Measurements from ENCODE around the gene DAAM2. TPM values are rescaled to one million over a fixed set of nuclear protein-coding genes. Genes with fewer than 3 reads are reported as not detected.

Gene DAAM2
- total RNA-seq, result 22.1 TPM

- TF ChIP-seq POLR2A (IDR thresholded peaks at IDR 0.05) (peak in 1 of 2 donors; percentile 62), POLR2AphosphoS5 (IDR thresholded peaks at IDR 0.05; ENCODE audit: insufficient read depth in 1 of 2, low read depth in 1 of 2) (peak in 1 of 2 donors; percentile 53), CTCF (IDR thresholded peaks at IDR 0.05) (no peak)
- H3K36me3 ChIP-seq, result no peaks in the 10 kb centered on the region
- H3K4me3 ChIP-seq, result peak within 1 kb of the TSS; percentile 58 to 62
- peak within 1 kb of the TSS; percentile 81 for H3K27ac ChIP-seq
- H3K27me3 ChIP-seq, result no peaks in the 10 kb centered on the region
- intact Hi-C loops (cut with DNase I), result no loop called here
- H3K4me1 ChIP-seq, result peaks cover 33% of the 10 kb centered on the region
- peak in 1 of 2 donors; percentile 84 for DNase-seq (ENCODE audit: extremely low spot score in 2 of 2)
- no peaks in the 10 kb centered on the region for H3K9me3 ChIP-seq
Measured at GRCh38 chr6:39791850-39792539, at the start of gene DAAM2. TSS of gene DAAM2 (plus strand) at chr6:39792376. CDS start at chr6:39856303, 63,927 bp downstream.

GRCh38 chr6:39746795-39747194 lies 45.4 kb upstream of the DAAM2 start:
- no peak for DNase-seq (ENCODE audit: extremely low spot score in 2 of 2)
- Histone ChIP-seq H3K27me3 (no peaks in the 10 kb centered on the region), H3K9me3 (no peaks in the 10 kb centered on the region), H3K36me3 (no peaks in the 10 kb centered on the region), H3K27ac (no peak overlapping the region), H3K4me3 (no peak overlapping the region), H3K4me1 (no peaks in the 10 kb centered on the region)
- intact Hi-C loops (cut with DNase I), result no loop called here
- no peak for TF ChIP-seq CTCF (IDR thresholded peaks at IDR 0.05)
- TF ChIP-seq POLR2AphosphoS5 (IDR thresholded peaks at IDR 0.05; ENCODE audit: insufficient read depth in 1 of 2, low read depth in 1 of 2), result no peak
- TF ChIP-seq POLR2A (IDR thresholded peaks at IDR 0.05), result no peak

- Histone ChIP-seq H3K9me3 (no peaks in the 10 kb centered on the region), H3K27me3 (no peaks in the 10 kb centered on the region), H3K4me3 (no peak overlapping the region), H3K36me3 (no peaks in the 10 kb centered on the region), H3K27ac (no peak overlapping the region), H3K4me1 (peaks cover 7% of the 10 kb centered on the region)
- DNase-seq (ENCODE audit: extremely low spot score in 2 of 2), result no peak
- intact Hi-C loops (cut with DNase I), result no loop called here
- TF ChIP-seq POLR2AphosphoS5 (IDR thresholded peaks at IDR 0.05; ENCODE audit: insufficient read depth in 1 of 2, low read depth in 1 of 2) (no peak), CTCF (IDR thresholded peaks at IDR 0.05) (no peak), POLR2A (IDR thresholded peaks at IDR 0.05) (no peak)
Measured at GRCh38 chr6:39752835-39753724, 39.1 kb upstream of the DAAM2 start.

GRCh38 chr6:39753725-39754045 lies 38.5 kb upstream of the DAAM2 start:
- Histone ChIP-seq H3K9me3 (no peaks in the 10 kb centered on the region), H3K27ac (no peak overlapping the region), H3K4me1 (peaks cover 7% of the 10 kb centered on the region), H3K4me3 (no peak overlapping the region), H3K36me3 (no peaks in the 10 kb centered on the region), H3K27me3 (no peaks in the 10 kb centered on the region)
- no peak for DNase-seq (ENCODE audit: extremely low spot score in 2 of 2)
- TF ChIP-seq CTCF (IDR thresholded peaks at IDR 0.05) (no peak), POLR2AphosphoS5 (IDR thresholded peaks at IDR 0.05; ENCODE audit: insufficient read depth in 1 of 2, low read depth in 1 of 2) (peak in 1 of 2 donors; percentile 37), POLR2A (IDR thresholded peaks at IDR 0.05) (no peak)
- intact Hi-C loops (cut with DNase I), result no loop called here

Measured in vagina (tissue), 2 donors.